ENCODE data around the gene PRDM16. TPM values are rescaled to one million over a fixed set of nuclear protein-coding genes. Genes with fewer than 3 reads are reported as not detected.

The PRDM16 gene
- total and polyA plus RNA-seq, 2 of the 8 experiments (the other 6 are each of a cell fraction or from before 2014, with no cell fraction given): 0.39 to 0.43 TPM

GRCh38 chr1:3474421-3474820 lies 405.4 kb downstream of the PRDM16 start (continued):
- TF ChIP-seq TAF1 (IDR thresholded peaks at IDR 0.05; ENCODE audit: low read depth, low read length) (no peak), TCF12 (IDR thresholded peaks at IDR 0.05; ENCODE audit: low read depth, low read length) (no peak), YY1 (IDR thresholded peaks at IDR 0.05; ENCODE audit: low read depth, low read length) (no peak), RNF2 (IDR thresholded peaks at IDR 0.05; ENCODE audit: borderline replicate concordance, low read depth, low read length, missing control alignments, poor library complexity, severe bottlenecking) (no peak), CHD1 (IDR thresholded peaks at IDR 0.05; ENCODE audit: low read depth, low read length) (no peak), NRF1 (IDR thresholded peaks at IDR 0.05; ENCODE audit: low read depth, low read length) (no peak), RFX5 (IDR thresholded peaks at IDR 0.05; ENCODE audit: borderline replicate concordance, low read depth, low read length) (no peak), POLR2AphosphoS5 (IDR thresholded peaks at IDR 0.05; ENCODE audit: low read depth, low read length) (no peak), GABPA (IDR thresholded peaks at IDR 0.05; ENCODE audit: borderline replicate concordance, insufficient read depth, low read length) (no peak)

Data from H1 (cell line).